DMS79 (cell line): ENCODE data around the gene GPR87.

Source experiments
- DNase-seq: peaks from one replicate; lab custom pipeline; 2025; lab: John Stamatoyannopoulos, UW

The GPR87 gene

DNA sequence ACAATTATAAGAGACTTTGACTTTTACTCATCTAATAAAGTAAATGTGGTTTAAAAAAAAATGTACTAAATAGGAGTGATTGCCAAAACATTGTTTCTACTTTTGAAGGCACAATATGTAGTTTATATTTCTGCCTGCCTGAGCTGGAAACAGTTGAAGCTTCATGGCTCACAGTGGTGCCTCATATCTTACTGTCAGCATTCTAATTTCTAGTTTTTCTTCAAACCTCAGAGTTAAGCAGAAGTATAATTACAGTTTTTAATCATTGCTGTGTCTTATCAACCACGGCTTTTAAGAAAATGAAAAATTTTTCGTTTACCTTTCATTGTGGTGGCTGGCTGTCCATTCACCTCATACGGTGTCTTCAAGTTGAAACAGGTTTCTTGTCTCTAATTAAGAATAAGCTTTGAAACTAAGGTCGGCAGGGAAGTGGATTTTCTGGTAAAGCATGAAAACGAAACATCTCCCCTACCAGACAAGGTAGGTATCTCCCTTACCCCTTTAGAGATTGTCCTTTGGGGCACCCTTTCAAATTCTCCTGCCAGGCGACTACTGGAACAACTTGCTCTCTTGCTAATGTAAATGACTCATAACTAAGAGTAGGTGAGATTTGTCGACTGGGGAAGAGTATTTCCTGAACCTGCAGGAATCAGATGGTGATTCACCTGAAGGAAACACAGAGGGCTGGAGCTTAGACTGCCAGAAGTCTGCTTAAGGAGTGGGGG, at the start of gene GPR87:
Gene GPR87 (minus strand): TSS at position 554 of the 725 bp plus-strand sequence. CDS start 16,720 bp downstream, outside the sequence.
- no peak for DNase-seq

GRCh38 chr3:151362751-151363174, 46.1 kb upstream of the GPR87 start:
- no peak for DNase-seq

DNA sequence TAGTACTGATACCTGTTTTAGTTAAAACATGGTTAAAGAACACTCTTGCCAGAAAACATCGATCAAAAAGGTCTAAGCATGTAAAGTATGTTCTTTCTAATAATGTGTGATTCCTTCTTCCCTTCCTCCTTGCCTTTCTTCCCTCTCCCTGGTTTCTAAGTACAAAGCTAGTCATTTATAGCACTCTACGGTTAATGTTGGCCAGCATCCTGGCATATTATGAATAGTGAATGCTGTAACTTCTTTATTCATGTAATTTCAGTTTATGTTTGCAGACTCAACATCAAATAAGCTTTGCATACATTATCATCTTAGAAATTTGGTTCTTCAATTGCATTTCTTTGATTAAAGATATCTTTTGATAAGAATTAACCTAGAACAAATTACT, 40.8 kb upstream of the GPR87 start:
- no peak for DNase-seq

DNA sequence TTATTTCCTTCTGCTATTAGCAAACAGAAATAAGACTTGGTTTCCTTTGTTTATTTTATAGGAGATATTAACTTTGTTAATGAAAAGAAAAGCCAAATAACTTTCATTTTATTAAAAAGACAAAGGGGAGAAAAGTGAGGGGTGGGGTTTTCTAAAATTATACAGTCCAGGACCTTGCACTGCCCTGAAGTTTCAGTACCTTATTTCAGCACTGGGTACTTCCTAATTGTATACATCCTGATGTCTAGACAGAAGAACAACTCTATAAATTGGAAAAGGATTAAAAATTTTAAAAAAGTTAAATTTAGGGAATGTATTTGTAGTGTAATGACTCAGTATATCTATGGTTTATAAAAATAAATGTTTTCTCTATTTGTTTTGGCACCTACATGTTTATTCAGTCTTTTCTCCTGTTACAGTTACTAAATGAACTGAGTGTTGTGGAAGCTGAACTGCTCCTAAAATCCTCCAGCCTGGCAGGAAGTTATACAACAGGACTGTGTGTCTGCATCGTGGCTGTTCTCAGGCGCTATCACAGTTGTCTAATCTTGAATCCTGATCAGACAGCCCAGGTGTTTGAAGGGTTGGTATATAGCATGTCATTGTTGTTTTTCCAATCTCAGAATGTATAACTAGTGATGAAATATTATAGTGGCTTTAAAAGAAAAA, 40.3 kb upstream of the GPR87 start:
- DNase-seq = no peak

- no peak for DNase-seq
Observed at GRCh38 chr3:151351648-151352047, 35.0 kb upstream of the GPR87 start.

DNA sequence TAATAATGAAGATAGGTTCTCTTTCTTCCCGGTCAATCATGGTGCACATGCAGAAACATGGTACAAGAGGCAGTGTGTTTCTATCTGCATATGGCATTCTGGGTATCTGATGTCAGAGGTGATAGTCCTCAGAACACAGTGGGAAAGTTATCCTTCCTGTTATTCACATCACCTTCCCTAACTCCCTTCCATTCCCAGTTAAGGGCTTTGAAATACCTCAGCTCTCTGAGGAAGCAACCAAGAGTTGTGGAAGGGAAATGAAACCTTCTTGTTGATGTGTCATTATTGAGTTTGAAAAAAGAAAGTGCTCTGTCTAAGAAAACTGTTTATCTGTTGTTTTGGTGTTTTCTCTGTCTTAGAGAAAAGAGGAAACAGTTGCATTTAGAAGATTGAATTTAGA, 34.6 kb upstream of the GPR87 start:
- DNase-seq = no peak

GRCh38 chr3:151350656-151351055, 34.0 kb upstream of the GPR87 start:
- no peak for DNase-seq

DNA sequence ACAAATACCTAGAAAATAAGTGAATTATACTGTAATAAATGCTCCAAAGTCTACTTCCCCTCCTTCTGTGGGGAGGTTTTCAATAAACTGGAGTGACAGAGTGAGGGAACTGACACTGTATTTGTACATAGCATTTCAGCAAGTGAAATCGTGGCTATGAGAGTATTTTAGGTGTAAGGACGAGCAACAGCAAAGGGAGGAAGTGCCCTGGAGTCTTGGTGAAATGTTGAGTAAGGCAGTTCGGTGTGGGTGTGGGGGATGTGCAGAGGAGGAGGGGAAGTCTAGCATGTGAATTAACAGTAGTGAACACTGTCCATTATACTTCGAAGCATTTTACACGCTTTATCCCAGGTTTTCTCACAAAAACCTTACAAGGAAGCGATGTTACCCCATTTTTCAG, 30.8 kb upstream of the GPR87 start:
- DNase-seq = no peak

DNA sequence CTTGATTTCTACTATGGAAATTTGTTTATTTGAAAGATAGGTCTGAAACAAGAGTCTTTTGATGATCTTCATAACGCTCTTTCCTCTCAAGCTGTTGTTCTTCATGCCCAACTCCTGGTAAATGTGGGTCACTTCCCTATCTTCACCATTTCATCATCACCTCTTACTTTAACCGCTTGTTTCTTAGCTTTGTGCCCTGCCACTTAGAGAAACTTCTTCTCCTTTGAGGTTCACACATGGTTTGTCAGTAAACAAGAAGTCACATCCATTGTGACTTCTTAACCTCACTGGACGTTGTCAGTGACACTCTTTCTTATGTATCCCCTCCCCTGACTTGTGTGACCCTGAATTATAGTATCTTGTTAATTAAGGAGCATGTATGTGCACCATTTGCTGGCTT, 29.7 kb upstream of the GPR87 start:
- DNase-seq = no peak

DNA sequence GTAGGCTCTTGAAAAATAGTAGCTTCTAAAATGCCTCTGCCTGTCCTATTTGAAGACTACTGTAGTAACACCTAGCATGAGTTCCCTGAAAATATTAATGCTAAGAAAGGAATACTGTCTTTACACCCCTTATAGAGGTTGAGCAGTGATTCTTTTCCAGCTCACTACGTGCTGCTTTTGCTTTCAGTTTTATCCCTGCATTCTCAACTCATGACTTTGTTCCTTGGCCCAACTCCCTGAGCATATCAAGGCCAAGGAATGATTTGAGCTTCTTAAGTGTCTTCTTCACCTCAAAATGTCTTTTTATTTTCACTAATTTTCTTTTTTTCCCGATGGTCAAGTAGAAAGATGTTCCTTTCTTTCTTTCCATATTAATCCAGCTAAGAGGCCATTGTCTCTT, 29.2 kb upstream of the GPR87 start:
- no peak for DNase-seq

GRCh38 chr3:151331696-151332095, 15.1 kb upstream of the GPR87 start:
- DNase-seq = no peak

DNA sequence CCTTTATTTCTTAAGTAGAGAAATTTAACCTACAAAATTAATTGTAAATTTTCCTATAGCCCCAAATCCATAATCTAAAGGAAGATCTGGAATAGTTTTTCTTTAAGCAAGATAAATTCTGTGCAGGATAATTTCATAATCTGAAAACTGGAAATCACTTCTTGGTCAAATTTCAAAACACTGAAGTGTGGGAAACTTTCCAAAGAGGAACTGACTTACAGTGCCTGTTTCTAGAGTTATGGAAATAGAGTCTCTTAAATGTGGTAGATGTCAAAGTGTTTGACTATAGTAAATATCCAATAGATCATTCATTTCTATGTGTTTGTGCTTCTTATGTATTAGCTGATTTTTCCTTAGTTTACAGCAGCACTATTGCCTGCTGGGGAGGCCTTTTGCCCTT, 14.3 kb upstream of the GPR87 start:
- no peak for DNase-seq

- DNase-seq = no peak
Observed at GRCh38 chr3:151330379-151330778, 13.8 kb upstream of the GPR87 start.

DNA sequence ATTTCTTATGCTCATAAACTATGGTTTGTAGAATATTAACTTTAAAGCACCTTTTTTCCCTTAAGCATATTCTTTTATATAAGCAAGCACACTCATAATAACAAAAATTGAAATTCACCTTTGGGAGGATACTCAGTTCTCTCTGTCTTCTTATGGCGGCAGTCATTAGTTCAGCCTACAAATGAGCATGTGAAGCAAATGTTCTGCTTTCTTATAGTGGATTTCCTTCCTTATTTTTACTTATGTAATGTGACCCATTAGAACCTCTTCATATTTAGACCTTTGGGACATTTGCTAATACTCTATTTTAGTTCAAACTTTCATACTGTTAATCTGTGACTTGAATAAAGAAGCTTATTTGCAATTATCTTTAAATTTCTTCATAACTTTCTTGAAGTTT, 12.7 kb upstream of the GPR87 start, which contains the start of gene P2RY13:
Gene P2RY13 (minus strand): TSS at position 187 of the 400 bp plus-strand sequence. CDS start 21 bp downstream, at position 166.
- DNase-seq = no peak

DNA sequence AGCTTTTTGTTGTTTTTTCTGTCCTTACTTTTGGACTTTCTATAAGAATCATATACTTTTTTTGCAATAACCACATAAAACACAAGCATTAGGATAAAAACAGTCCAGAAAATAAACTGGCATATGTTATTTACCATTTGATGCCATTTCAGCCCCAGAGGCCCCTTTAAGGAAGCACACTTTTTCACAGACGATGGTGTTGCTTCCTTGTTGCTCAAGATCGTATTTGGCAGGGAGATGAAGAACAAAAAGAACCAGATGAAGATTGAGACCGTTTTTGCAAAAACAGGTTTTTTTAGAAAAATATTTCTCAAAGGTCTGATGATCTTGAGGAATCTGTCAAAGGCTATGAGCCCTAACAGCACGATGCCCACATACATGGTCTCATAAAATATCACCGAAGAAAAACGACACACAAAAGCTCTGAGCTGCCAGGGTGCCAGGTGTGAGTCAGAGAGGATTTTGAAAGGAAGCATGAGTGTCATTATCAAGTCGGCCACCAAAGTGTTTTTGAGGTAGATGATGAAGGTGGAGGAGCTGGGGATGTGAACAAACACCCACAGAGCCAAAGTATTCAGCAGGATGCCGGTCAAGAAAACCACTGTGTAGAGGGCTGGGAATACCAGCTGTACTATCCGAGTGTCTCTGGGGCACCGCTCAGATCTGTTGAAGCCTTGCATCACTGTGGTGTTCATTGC, 11.8 kb upstream of the GPR87 start:
- DNase-seq = no peak

- DNase-seq = no peak
Observed at GRCh38 chr3:151327571-151328198, 11.1 kb upstream of the GPR87 start.

DNA sequence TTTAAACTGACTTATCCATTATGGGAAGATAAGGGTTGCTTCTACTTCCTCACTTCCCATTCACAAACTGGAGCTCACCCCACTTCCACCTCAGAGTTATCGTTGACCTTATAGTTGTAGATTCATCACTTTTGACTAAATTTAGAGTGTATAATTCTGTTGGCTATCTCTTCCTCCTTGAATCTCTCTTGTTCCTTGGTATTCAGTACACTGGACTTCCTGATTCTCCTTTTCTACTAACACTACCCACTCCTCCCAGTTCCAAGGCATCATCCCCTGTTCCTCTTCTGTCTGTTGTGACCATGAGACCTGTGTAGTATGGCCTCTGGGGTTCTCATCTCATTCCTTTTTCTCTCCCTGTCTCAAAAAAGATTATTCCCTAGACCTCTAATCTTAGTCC, 5.9 kb upstream of the GPR87 start:
- no peak for DNase-seq

- no peak for DNase-seq
Observed at GRCh38 chr3:151321526-151321925, 4.9 kb upstream of the GPR87 start.

GRCh38 chr3:151320131-151320530, 3.5 kb upstream of the GPR87 start:
- DNase-seq = no peak

- DNase-seq = no peak
Observed at GRCh38 chr3:151319628-151320027, 3.0 kb upstream of the GPR87 start.

DNA sequence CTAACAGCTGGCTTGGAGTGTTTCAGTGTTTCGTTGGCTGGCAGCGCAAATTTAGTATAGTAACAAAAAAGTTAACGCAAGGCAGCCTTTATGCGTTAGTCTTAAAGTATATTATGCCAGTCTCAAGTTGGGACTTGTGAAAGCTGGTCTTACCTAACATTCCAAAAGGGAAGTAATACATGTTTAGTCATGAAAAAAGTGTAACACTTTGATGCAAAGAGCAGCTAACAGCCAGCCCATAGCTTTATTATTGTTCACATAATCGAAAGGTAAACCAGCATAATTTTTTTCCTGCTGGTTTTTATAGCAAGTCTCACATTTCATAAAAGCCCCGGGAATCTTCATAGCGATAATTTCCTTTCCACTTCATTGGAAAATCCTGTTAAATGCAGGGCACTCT, 2.4 kb upstream of the GPR87 start:
- DNase-seq = no peak

DNA sequence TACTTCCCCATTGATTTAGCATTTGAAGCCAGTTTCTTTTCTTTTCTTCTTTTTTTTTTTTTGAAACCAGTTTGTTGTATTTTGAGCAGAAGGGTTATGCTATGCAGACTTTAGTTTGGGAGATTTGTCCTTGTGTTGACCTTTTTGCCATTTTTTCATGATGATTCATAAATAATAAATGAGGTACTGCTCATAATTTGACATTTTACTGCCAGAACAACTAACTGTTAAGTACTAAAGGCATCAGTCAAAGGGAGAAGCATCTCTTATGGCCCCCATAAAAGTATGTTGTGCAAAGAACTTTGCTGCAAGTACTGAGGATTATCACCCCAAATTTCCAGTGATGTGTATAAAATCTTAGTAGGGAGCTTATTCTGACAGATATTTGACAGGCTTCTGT, 1.7 kb upstream of the GPR87 start:
- DNase-seq = no peak

DNA sequence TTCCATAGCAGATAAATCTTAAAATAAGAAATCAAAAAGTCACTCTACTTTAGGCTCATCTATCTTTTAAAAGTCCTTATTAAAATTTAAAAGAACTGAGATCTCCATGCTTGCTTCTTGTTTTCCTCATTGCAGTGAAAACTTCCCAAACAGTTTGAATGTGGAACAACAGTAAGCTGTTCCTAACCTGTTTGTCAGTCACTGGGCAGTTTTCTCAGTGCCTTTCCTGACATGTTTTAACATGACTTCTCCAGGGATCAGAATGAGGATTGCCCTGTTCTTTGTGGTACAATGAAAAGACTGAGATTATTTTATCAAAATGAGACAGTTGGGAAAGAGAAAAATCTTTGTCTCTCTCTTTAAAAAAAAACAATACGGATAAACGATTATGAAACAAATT, 774 bp downstream of the GPR87 start:
- no peak for DNase-seq
